ENCODE data around the gene IL17RC. TPM values are rescaled to one million over a fixed set of nuclear protein-coding genes. Genes with fewer than 3 reads are reported as not detected.

Gene IL17RC
- total and polyA plus RNA-seq, 2 of the 8 experiments (the other 6 are each of a cell fraction or from before 2014, with no cell fraction given) = 11.8 to 13.0 TPM

GRCh38 chr3:9917820-9918219 lies 922 bp downstream of the IL17RC start:
- Histone ChIP-seq H3K23ac (ENCODE audit: insufficient read length) (no peak overlapping the region), H3K4me1 (replicated peaks in 1 of 4; ENCODE audit: control insufficient read depth in 3 of 4, insufficient read depth in 4 of 4, low read length in 3 of 4) (peaks cover 0 to 20% (median 17%) of the 10 kb centered on the region in 4 experiments; a peak in 6 of 7 replicates), H3K4me3 (ENCODE audit: extremely low read depth in 1 of 4, insufficient read depth in 2 of 4, low read depth in 3 of 4, low read length in 4 of 4) (no peak overlapping the region), H2AFZ (ENCODE audit: low read length) (no peak overlapping the region), H3K27me3 (replicated peaks in 1 of 4; ENCODE audit: control insufficient read depth in 3 of 4, extremely low read depth in 1 of 4, insufficient read depth in 3 of 4, low read length in 3 of 4) (peaks cover 0 to 18% (median 10%) of the 10 kb centered on the region in 4 experiments; a peak in 5 of 7 replicates), H2AK5ac (ENCODE audit: low read depth, low read length) (peak overlapping the region; percentile 77; the same call in 1 of the 2 replicates), H2BK20ac (ENCODE audit: low read length) (no peak overlapping the region), H3K18ac (ENCODE audit: extremely low read depth, low read length) (no peak overlapping the region), H4K91ac (replicated peaks; ENCODE audit: insufficient read length, low read length) (no peak overlapping the region), H3K23me2 (ENCODE audit: low read depth, low read length) (peaks cover 10% of the 10 kb centered on the region; the same call in 1 of the 2 replicates), H4K8ac (ENCODE audit: extremely low read depth, insufficient read depth, low read length) (no peak overlapping the region; the same call in 1 of the 2 replicates), H3K79me2 (ENCODE audit: control insufficient read depth in 1 of 2, insufficient read depth in 2 of 2, low read length in 2 of 2) (no peaks in the 10 kb centered on the region), H3K36me3 (ENCODE audit: control insufficient read depth in 2 of 4, insufficient read depth in 4 of 4, low read length in 3 of 4) (no peaks in the 10 kb centered on the region), H3K79me1 (ENCODE audit: low read depth, low read length) (no peaks in the 10 kb centered on the region), H2BK120ac (replicated peaks; ENCODE audit: low read depth, low read length) (no peak overlapping the region), H3K4me2 (ENCODE audit: insufficient read depth in 1 of 2, low read depth in 2 of 2, low read length in 2 of 2) (peak overlapping the region in 1 of 2 experiments; percentile 74; a peak in 1 of 4 replicates), H3K14ac (ENCODE audit: insufficient read length) (no peak overlapping the region), H3K27ac (ENCODE audit: low read depth, low read length) (no peak overlapping the region), H2BK5ac (ENCODE audit: low read depth, low read length) (no peak overlapping the region), H2BK12ac (ENCODE audit: low read depth, low read length) (no peak overlapping the region), H2BK15ac (ENCODE audit: low read length) (no peak overlapping the region; the same call in 1 of the 2 replicates), H3K56ac (replicated peaks; ENCODE audit: insufficient read length, low read depth, low read length) (no peak overlapping the region), H3K9ac (replicated peaks in 1 of 4; ENCODE audit: extremely low read depth in 1 of 4, low read depth in 3 of 4, low read length in 3 of 4) (no peak overlapping the region), H4K5ac (ENCODE audit: insufficient read length, low read depth, low read length) (no peak overlapping the region), H3K4ac (replicated peaks; ENCODE audit: insufficient read length, low read depth, low read length) (peak overlapping the region; percentile 58), H4K20me1 (replicated peaks in 1 of 2; ENCODE audit: control insufficient read depth in 1 of 2, insufficient read depth in 2 of 2, low read length in 2 of 2) (no peaks in the 10 kb centered on the region), H3K9me3 (ENCODE audit: insufficient read depth in 2 of 2, low read depth in 1 of 2, low read length in 1 of 2) (no peaks in the 10 kb centered on the region)
- ChIA-PET CTCF (ENCODE audit: partially characterized antibody) (interaction anchor here (0.6 to 9.1 kb wide), 5 partner anchors 13 to 90 kb away, joined by 3 to 76 read pairs (median 3); partner anchors contain the start of genes CRELD1 and IL17RE), POLR2A (ENCODE audit: partially characterized antibody) (interaction anchor here (0.8 to 1.3 kb wide), 4 partner anchors 11 to 26 kb away, joined by 3 to 4 read pairs (median 4); no protein-coding TSS in a partner anchor)
- WGBS, 2 experiments (ENCODE audit: extremely low coverage in 1 of 2, insufficient coverage in 1 of 2, insufficient read length in 1 of 2, insufficient replicate concordance in 2 of 2, low coverage in 1 of 2, low lambda C conversion rate in 2 of 2, missing lambda C conversion rate in 1 of 2) = 99% methylated on average over 10 of the region's 10 CpGs; no CpG with 5 or more reads in 1 of the 2 experiments
- no peak for DNase-seq (ENCODE audit: low read depth in 1 of 2, low spot score in 2 of 2)
- no peak for FAIRE-seq
- no peak for TF ChIP-seq SP4 (IDR thresholded peaks at IDR 0.05; ENCODE audit: low read length)
- no peak for TF ChIP-seq EP300 (IDR thresholded peaks at IDR 0.05; ENCODE audit: borderline replicate concordance in 1 of 2, low read depth in 2 of 2, low read length in 2 of 2)
- TF ChIP-seq ASH2L (IDR thresholded peaks at IDR 0.05; ENCODE audit: low read length) = no peak
- TF ChIP-seq HDAC2 (IDR thresholded peaks at IDR 0.05; ENCODE audit: borderline replicate concordance in 1 of 2, low read depth in 2 of 2, low read length in 2 of 2) = no peak
- no peak for TF ChIP-seq POU5F1 (IDR thresholded peaks at IDR 0.05; ENCODE audit: low read depth, low read length)
- no peak for TF ChIP-seq CBX5 (IDR thresholded peaks at IDR 0.05; ENCODE audit: low read depth, low read length)
- TF ChIP-seq SIRT6 (IDR thresholded peaks at IDR 0.05; ENCODE audit: low read length) = no peak
- TF ChIP-seq SP1 (IDR thresholded peaks at IDR 0.05; ENCODE audit: low read depth, low read length) = no peak
- no peak for TF ChIP-seq EZH2 (IDR thresholded peaks at IDR 0.05; ENCODE audit: low read depth, low read length, severe bottlenecking)
- TF ChIP-seq SIN3A (conservative IDR thresholded peaks at IDR 0.05 in 1 of 2, IDR thresholded peaks at IDR 0.05 in 1 of 2; ENCODE audit: low read depth in 1 of 2, low read length in 2 of 2) = no peak
- no peak for TF ChIP-seq CBX8 (IDR thresholded peaks at IDR 0.05; ENCODE audit: borderline replicate concordance, low read depth, low read length)
- TF ChIP-seq BACH1 (IDR thresholded peaks at IDR 0.05; ENCODE audit: low read length) = no peak
- no peak for TF ChIP-seq SAP30 (IDR thresholded peaks at IDR 0.05; ENCODE audit: insufficient read depth, insufficient replicate concordance, low read length)
